A549 treated with RU486 at 1 μM for 4 hours (cell line): Measurements from ENCODE around the gene CYP17A1. TPM values are rescaled to one million over a fixed set of nuclear protein-coding genes. Genes with fewer than 3 reads are reported as not detected.

Source experiments
- total RNA-seq: library from RNA; stranded (reverse); fragments of 200-300 nt; extraction: Qiagen RNA extraction; gene quantifications from 5 replicates; pipeline ENCODE4 v1.2.3, GENCODE V29; 2022; ENCODE audit warnings: low read depth

The CYP17A1 gene
- not detected in 5 replicates for total RNA-seq

GRCh38 chr10:102837230-102837721 is at the start of gene CYP17A1:
CYP17A1 (minus strand) TSS chr10:102837413; CDS start chr10:102837361, 52 bp downstream.

GRCh38 chr10:102869258-102870198 is 32.3 kb upstream of the CYP17A1 start, which contains the start of gene AS3MT:
AS3MT (plus strand) TSS chr10:102869470; CDS start chr10:102869593, 123 bp downstream.

Other genes starting within 250 kb of the CYP17A1 start
- gene TRIM8, start 192.9 kb downstream of the CYP17A1 start, total RNA-seq: 39.2 to 45.2 TPM (median 43.4 TPM) in 5 replicates
- 14.7 to 15.2 TPM (median 15.2 TPM) in 5 replicates for gene ARL3, start 123.0 kb downstream of the CYP17A1 start, total RNA-seq
- 2.1 to 3.7 TPM (median 2.8 TPM) in 5 replicates for gene SFXN2, start 122.8 kb downstream of the CYP17A1 start, total RNA-seq
- gene WBP1L, start 93.5 kb downstream of the CYP17A1 start, total RNA-seq: 19.0 to 27.7 TPM (median 25.7 TPM) in 5 replicates
- gene BORCS7, start 16.8 kb upstream of the CYP17A1 start, total RNA-seq: 14.9 to 28.3 TPM (median 25.3 TPM) in 5 replicates
- 0.94 to 4.9 TPM (median 4.8 TPM) in 5 replicates for gene AS3MT, start 32.1 kb upstream of the CYP17A1 start, total RNA-seq
- gene CNNM2, start 80.9 kb upstream of the CYP17A1 start, total RNA-seq: 4.7 to 6.7 TPM (median 5.8 TPM) in 5 replicates